Muscle of leg (tissue), 11 donors: ENCODE measurements around the gene MALRD1. TPM values are rescaled to one million over a fixed set of nuclear protein-coding genes. Genes with fewer than 3 reads are reported as not detected.

Experiments
- DNase-seq: peaks from one replicate; pipeline ENCODE4 v3.0.0; 2013
- H3K27ac ChIP-seq: one replicate; pipeline ENCODE4 v1.5.1; 2013; ENCODE audit warnings: mild to moderate bottlenecking, low read length, control low read depth
- H3K27me3 ChIP-seq: one replicate; pipeline ENCODE4 v1.6.1; 2013; ENCODE audit warnings: low read length; ENCODE audit not compliant: control insufficient read depth, insufficient read depth
- H3K36me3 ChIP-seq: one replicate; pipeline ENCODE4 v1.6.1; 2013; ENCODE audit warnings: low read length; ENCODE audit not compliant: control insufficient read depth, insufficient read depth
- H3K4me1 ChIP-seq: one replicate; pipeline ENCODE4 v1.6.1; 2013; ENCODE audit warnings: low read length; ENCODE audit not compliant: control insufficient read depth, insufficient read depth
- H3K4me3 ChIP-seq: one replicate; pipeline ENCODE4 v1.5.1; 2013; ENCODE audit warnings: low read length, control low read depth
- H3K9me3 ChIP-seq: replicated peaks from 2 replicates; pipeline ENCODE4 v1.6.1; 2013; ENCODE audit warnings: low read depth, low read length; ENCODE audit not compliant: control insufficient read depth
- WGBS: methylation state at CpG from one replicate; pipeline ENCODE4 v1.1.5; 2013; ENCODE audit warnings: missing lambda C conversion rate; ENCODE audit not compliant: insufficient coverage; 5-methylcytosine and 5-hydroxymethylcytosine counted together
- polyA plus RNA-seq, 8 donors: library from polyadenylated mRNA; unstranded; fragments of 120-200 nt; gene quantifications; one replicate each; pipeline versions ENCODE4 v1.2.1 to v1.2.3, GENCODE V29; 2013; ENCODE audit warnings: inconsistent platforms in 1 of 8, low replicate concordance in 1 of 8; ENCODE audit not compliant: insufficient read length in 8 of 8, insufficient read depth in 1 of 8
- total RNA-seq: library from RNA; stranded (reverse); fragments of 120-200 nt; gene quantifications from one replicate; pipeline ENCODE4 v1.2.4, GENCODE V29; 2013

Gene MALRD1
- total and polyA plus RNA-seq, 9 donors: 0.45 to 6.2 (median 1.0) TPM

DNA sequence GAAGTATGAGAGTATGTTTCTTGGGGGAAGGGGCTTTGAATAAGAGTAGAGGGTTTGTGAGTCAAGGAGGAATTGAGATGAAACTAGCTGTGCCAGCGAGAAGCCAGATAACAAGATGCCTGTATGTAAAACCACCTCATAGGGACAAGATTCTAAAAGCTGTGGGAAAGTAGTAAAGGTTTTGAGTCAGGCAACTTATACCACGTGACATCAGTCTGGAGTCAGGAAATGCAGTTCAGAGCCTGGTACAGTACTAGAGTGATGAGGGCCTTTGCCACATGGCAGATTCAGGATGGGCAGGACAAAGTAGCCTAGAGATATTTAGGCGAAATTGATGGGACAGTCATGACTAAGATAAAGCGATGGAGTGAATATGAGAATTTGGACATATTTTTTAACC, 627.5 kb downstream of the MALRD1 start:
- Histone ChIP-seq H3K4me1 (no peaks in the 10 kb centered on the region), H3K27ac (no peak overlapping the region), H3K4me3 (no peak overlapping the region), H3K27me3 (no peaks in the 10 kb centered on the region), H3K9me3 (peaks cover 2% of the 10 kb centered on the region), H3K36me3 (no peaks in the 10 kb centered on the region)
- DNase-seq: no peak
- 69% methylated on average over 1 of the region's 4 CpGs for WGBS

DNA sequence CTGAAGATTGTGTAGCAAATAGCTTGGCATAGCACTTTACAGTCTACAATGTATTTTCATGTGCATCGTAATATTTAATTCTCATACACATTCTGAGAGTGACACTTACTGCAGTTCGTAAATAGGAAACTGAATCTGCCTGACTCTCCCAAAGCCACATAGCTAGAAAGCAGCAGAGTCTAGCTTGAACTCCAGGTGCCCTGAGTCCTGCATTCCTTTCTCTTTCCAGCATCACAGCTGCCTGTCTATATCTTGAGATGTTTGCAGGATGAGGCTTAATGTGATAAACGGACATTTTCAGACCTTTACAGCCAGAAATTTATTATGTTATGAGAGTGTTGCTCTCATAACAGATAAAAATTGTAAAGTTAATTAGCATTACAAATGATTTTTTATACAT, 634.8 kb downstream of the MALRD1 start:
- Histone ChIP-seq H3K4me1 (no peaks in the 10 kb centered on the region), H3K27ac (peak overlapping the region; percentile 32), H3K9me3 (peaks cover 2% of the 10 kb centered on the region), H3K4me3 (no peak overlapping the region), H3K36me3 (no peaks in the 10 kb centered on the region), H3K27me3 (no peaks in the 10 kb centered on the region)
- DNase-seq: peak; percentile 73
- WGBS: no CpG with 5 or more reads among the region's 3 CpGs

DNA sequence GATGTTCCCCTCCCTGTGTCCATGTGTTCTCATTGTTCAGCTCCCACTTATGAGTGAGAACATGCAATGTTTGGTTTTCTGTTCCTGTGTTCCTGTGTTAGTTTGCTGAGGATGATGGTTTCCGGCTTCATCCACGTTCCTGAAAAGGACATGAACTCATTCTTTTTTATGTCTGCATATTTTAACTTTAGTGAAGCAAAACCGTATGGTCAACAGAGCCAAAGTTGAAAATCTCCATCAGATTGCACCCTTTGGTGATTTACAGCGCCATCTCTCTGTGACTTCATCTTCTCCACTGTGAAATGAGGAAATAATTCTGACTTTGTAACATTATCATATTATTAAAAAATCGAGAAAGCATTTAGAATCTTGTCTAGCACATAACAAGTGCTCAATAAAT, 635.4 kb downstream of the MALRD1 start:
- peaks cover 2% of the 10 kb centered on the region for H3K9me3 ChIP-seq
- no peak overlapping the region for H3K4me3 ChIP-seq
- no peaks in the 10 kb centered on the region for H3K27me3 ChIP-seq
- no peaks in the 10 kb centered on the region for H3K36me3 ChIP-seq
- peak; percentile 59 for DNase-seq
- no CpG with 5 or more reads among the region's 5 CpGs for WGBS
- H3K4me1 ChIP-seq: no peaks in the 10 kb centered on the region
- peak overlapping the region; percentile 32 for H3K27ac ChIP-seq

DNA sequence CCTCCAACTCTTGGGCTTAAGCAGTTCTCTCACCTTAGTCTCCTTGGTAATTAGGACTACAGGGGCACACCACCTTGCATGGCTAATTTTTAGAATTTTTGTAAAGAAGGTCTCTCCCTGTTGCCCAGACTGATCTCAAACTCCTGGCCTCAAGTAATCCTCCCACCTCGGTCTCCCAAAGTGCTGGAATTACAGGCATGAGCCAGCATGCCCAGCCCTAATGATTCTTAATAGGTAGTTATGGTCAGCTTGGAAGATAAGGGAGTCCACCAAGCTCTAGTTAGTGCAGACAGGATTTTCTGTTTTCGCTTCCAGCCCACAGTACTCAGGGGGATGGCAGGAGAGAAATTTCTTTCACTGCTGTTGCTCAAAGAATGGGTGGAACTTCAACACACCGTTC, 639.7 kb downstream of the MALRD1 start:
- no peak overlapping the region for H3K27ac ChIP-seq
- no peaks in the 10 kb centered on the region for H3K27me3 ChIP-seq
- no peak overlapping the region for H3K4me3 ChIP-seq
- no peaks in the 10 kb centered on the region for H3K36me3 ChIP-seq
- no peaks in the 10 kb centered on the region for H3K4me1 ChIP-seq
- WGBS: 33% methylated on average over 1 of the region's 3 CpGs
- peaks cover 2% of the 10 kb centered on the region for H3K9me3 ChIP-seq
- DNase-seq: no peak

DNA sequence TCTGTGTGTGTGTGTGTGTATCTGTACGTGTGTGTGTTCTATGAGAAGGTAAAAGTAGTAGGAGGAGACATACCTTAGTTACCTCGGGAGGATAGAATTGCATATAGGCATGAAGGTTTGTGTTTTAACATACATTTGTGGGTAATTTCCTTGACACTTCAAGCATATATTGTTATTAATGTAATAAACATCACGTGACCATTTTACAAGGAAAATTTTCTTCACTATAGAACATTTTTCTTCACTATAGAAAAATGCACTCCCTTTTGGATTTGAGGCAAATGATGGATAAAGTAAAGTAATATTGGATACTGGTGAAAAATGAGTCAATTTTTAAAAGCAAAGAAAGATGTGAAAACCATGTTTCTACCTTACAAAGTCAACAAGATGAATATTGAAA, 640.6 kb downstream of the MALRD1 start:
- H3K36me3 ChIP-seq: no peaks in the 10 kb centered on the region
- no peaks in the 10 kb centered on the region for H3K27me3 ChIP-seq
- no peaks in the 10 kb centered on the region for H3K4me1 ChIP-seq
- H3K27ac ChIP-seq: no peak overlapping the region
- H3K4me3 ChIP-seq: no peak overlapping the region
- DNase-seq: no peak
- H3K9me3 ChIP-seq: peaks cover 2% of the 10 kb centered on the region
- no CpG with 5 or more reads among the region's 3 CpGs for WGBS

DNA sequence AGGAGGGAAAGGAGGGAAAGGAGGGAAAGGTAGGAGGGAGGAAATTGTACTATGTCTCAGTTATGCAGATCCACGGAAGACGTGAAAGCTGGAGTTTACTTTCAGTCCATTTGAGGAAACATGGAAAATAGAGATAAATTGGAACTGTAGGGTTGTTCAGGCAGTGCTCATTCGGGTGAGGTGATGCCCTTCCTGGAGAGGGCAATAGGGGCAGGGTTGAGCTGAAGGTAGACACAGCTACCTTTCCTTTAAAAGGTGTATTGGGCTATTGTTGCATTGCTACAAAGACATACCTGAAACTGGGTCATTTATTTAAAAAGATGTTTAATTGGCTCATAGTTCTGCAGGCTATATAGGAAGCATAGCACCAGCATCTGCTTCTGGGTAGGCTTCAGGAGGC, 650.7 kb downstream of the MALRD1 start:
- H3K36me3 ChIP-seq: no peaks in the 10 kb centered on the region
- WGBS: 84% methylated on average over 3 of the region's 3 CpGs
- H3K27ac ChIP-seq: no peak overlapping the region
- no peak overlapping the region for H3K4me3 ChIP-seq
- no peak for DNase-seq
- no peaks in the 10 kb centered on the region for H3K27me3 ChIP-seq
- H3K9me3 ChIP-seq: no peaks in the 10 kb centered on the region
- no peaks in the 10 kb centered on the region for H3K4me1 ChIP-seq

DNA sequence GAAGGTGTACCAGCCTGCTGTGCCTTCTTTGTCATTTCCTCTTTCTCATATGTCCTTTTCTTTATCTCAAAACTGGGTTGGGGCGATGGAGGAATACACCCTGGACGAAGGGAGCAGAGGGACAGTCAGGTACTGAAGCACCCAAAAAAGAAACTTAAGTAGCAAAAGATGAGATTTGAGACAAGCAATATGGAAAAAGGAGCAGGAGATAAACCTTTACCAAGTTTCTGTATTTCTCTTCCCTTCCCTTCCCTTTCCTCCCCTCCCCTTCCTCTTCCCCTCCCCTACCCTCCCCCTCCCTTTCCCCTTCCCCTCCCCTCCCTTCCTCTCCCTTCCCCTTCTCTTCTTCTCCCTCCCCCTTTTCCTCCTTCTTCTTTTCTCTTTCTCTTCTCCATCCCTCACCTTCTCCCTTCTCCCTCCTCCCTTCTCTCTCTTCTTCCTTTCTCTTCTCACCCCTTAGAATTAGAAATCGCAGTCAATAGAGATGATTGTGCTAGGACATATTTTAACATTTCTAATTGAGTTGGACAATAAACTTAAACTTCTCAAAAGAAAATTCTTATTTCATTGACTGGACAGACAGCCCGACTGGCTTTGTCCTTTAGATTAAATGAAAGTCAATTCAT, 652.9 kb downstream of the MALRD1 start:
- H3K27me3 ChIP-seq: no peaks in the 10 kb centered on the region
- WGBS: no CpG with 5 or more reads among the region's 4 CpGs
- no peaks in the 10 kb centered on the region for H3K9me3 ChIP-seq
- no peaks in the 10 kb centered on the region for H3K4me1 ChIP-seq
- no peak for DNase-seq
- H3K4me3 ChIP-seq: no peak overlapping the region
- H3K36me3 ChIP-seq: no peaks in the 10 kb centered on the region
- H3K27ac ChIP-seq: no peak overlapping the region

DNA sequence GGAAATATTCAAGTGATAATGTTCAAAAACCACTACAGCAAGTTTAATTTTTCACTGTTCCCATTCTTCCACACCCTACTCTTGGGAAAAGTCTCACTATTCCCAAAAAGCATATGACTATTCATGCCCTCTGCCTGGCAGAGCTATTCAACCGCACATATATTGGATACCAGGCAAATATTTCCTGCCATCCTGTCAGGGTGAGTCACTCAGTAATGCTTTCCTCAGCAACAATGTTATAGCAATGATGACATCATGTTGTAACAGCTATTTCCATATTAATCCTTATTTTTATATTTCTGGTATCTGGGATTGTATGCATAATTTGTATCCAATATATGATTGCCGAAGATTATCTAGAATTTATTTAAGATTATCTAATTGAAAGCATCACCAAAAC, 653.6 kb downstream of the MALRD1 start:
- no peak overlapping the region for H3K27ac ChIP-seq
- H3K4me3 ChIP-seq: no peak overlapping the region
- WGBS: no CpG with 5 or more reads among the region's 2 CpGs
- no peaks in the 10 kb centered on the region for H3K9me3 ChIP-seq
- DNase-seq: no peak
- no peaks in the 10 kb centered on the region for H3K36me3 ChIP-seq
- no peaks in the 10 kb centered on the region for H3K27me3 ChIP-seq
- no peaks in the 10 kb centered on the region for H3K4me1 ChIP-seq

DNA sequence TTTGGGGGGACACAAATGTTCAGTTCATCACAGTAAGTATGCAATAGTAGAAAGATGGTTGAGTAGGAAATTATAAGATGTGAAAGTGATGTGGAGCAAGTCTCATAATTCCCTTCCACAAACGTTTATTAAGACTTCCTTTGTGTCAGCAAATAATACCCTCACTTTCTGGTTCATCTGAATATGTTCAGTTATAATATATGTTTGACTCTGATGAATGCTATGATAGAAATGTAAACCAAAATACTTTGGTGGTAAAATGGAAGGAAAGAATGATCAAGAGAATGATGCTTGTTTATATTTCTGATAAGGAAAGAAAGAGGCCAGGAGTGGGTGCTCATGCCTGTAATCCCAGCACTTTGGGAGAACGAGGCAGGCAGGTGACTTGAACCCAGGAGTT, 655.9 kb downstream of the MALRD1 start:
- peak overlapping the region; percentile 25 for H3K27ac ChIP-seq
- no peak for DNase-seq
- H3K4me1 ChIP-seq: no peaks in the 10 kb centered on the region
- H3K27me3 ChIP-seq: no peaks in the 10 kb centered on the region
- no peaks in the 10 kb centered on the region for H3K36me3 ChIP-seq
- WGBS: no CpG with 5 or more reads among the region's 2 CpGs
- no peaks in the 10 kb centered on the region for H3K9me3 ChIP-seq
- no peak overlapping the region for H3K4me3 ChIP-seq

DNA sequence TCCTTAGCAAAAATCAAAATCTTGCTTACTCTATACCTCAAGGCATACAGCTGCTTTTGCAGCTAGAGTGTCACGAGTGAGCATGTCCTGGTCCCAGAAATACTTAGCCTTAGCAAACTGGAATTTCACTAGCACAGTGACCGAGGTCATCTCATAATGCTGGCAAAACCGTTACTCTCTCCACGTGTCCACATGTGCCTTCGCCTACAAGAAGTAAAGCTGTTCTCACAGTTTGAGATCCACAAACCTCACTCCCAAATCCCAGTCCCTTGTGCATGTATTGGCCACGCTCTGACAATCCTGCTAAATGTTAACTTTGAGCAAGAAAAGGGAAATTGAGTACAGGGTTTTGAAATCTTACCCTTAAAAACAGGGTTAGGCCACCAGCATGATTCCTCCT, 656.6 kb downstream of the MALRD1 start:
- WGBS: 28% methylated on average over 3 of the region's 6 CpGs

DNA sequence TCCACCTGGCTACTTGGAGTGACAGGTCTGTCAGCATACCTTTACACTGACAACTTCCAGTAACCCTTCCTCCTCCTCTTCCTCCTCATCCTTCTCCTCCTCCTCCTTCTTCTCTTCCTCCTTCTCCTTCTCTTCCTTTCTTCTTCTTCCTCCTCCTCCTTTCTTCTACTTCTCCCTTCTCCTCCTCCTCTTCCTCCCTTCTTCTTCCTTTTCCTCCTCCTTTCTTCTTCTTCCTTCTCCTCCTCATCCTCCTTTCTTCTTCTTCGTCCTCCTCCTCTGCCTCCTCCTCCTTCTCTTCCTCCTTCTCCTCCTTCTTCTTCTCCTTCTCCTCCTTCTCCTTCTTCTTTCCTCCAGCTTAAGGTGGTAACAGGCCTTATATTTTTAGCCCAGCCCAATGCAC, 658.3 kb downstream of the MALRD1 start:
- no peaks in the 10 kb centered on the region for H3K27me3 ChIP-seq
- H3K9me3 ChIP-seq: peaks cover 6% of the 10 kb centered on the region
- DNase-seq: no peak
- H3K4me1 ChIP-seq: no peaks in the 10 kb centered on the region
- no peaks in the 10 kb centered on the region for H3K36me3 ChIP-seq
- 94% methylated on average over 1 of the region's 1 CpG for WGBS
- H3K27ac ChIP-seq: no peak overlapping the region
- H3K4me3 ChIP-seq: no peak overlapping the region

More for the DNA sequence above, 656.6 kb downstream of the MALRD1 start:
- Histone ChIP-seq H3K4me3 (no peak overlapping the region), H3K36me3 (no peaks in the 10 kb centered on the region), H3K27ac (peak overlapping the region; percentile 53), H3K27me3 (no peaks in the 10 kb centered on the region), H3K9me3 (no peaks in the 10 kb centered on the region), H3K4me1 (no peaks in the 10 kb centered on the region)
- peak; percentile 92 for DNase-seq
